Mammary epithelial cell (primary cell): ENCODE data around the gene MGAT4C.

ENCODE experiments used
- CTCF ChIP-seq, 2 donors: IDR thresholded peaks in 1 of 2; conservative IDR thresholded peaks in 1 of 2; 2 replicates each; pipeline ENCODE4 v1.5.1; 2011 to 2012; ENCODE audit warnings: inconsistent platforms in 2 of 2, low read length in 2 of 2, mild to moderate bottlenecking in 2 of 2, control low read depth in 1 of 2, low read depth in 1 of 2; ENCODE audit not compliant: insufficient read depth in 1 of 2; ENCODE audit errors: extremely low read depth in 1 of 2
- EZH2 ChIP-seq: IDR thresholded peaks from 2 replicates; pipeline ENCODE4 v1.6.1; 2012; ENCODE audit warnings: low read length, inconsistent platforms, borderline replicate concordance

- TF ChIP-seq CTCF (conservative IDR thresholded peaks at IDR 0.05 in 1 of 2, IDR thresholded peaks at IDR 0.05 in 1 of 2; ENCODE audit: extremely low read depth in 1 of 2, insufficient read depth in 1 of 2, low read depth in 1 of 2, low read length in 2 of 2) (no peak), EZH2 (no peak)
These were observed 111.0 kb downstream of the MGAT4C start for GRCh38 chr12:86145156-86145555.
